Heart right ventricle (tissue), 16 donors: ENCODE data around the gene SPATA25. TPM values are rescaled to one million over a fixed set of nuclear protein-coding genes. Genes with fewer than 3 reads are reported as not detected.

ENCODE experiments used
- ATAC-seq, 8 donors: fragments of 200-7000 bp; cut with Tn5 transposase; one replicate each; pipeline ENCODE4 v1.9.1; 2020; ENCODE audit warnings: mild to moderate bottlenecking in 8 of 8, moderate library complexity in 8 of 8, moderate number of reproducible peaks in 1 of 8
- DNase-seq, 2 donors: peaks; one replicate each; pipeline ENCODE4 v3.0.0-alpha.2; 2020
- H3K27ac ChIP-seq, 10 donors: fragments of 200-600 bp; sonication (generic) in 2 of 10; one replicate each; pipeline versions ENCODE4 v1.5.0 to v1.8.0; 2020 to 2022; ENCODE audit warnings: mild to moderate bottlenecking in 3 of 10
- H3K27me3 ChIP-seq, 7 donors: fragments of 200-600 bp; one replicate each; pipeline ENCODE4 v1.8.0; 2021 to 2022; ENCODE audit warnings: mild to moderate bottlenecking in 2 of 7
- H3K36me3 ChIP-seq, 9 donors: fragments of 200-600 bp; sonication (generic) in 1 of 9; one replicate each; pipeline versions ENCODE4 v1.5.0 to v1.8.0; 2020 to 2022; ENCODE audit warnings: mild to moderate bottlenecking in 2 of 9
- H3K4me1 ChIP-seq, 9 donors: fragments of 200-600 bp; sonication (generic) in 1 of 9; one replicate each; pipeline versions ENCODE4 v1.5.0 to v1.8.0; 2020 to 2022; ENCODE audit warnings: mild to moderate bottlenecking in 4 of 9
- H3K4me3 ChIP-seq, 10 donors: fragments of 200-600 bp; sonication (generic) in 2 of 10; one replicate each; pipeline versions ENCODE4 v1.5.0 to v1.8.0; 2020 to 2022; ENCODE audit warnings: mild to moderate bottlenecking in 7 of 10, moderate library complexity in 2 of 10
- H3K9me3 ChIP-seq, 11 donors: fragments of 200-600 bp in 10 of 11; sonication (generic) in 2 of 11; one replicate each; pipeline versions ENCODE4 v1.5.0 to v1.8.0; 2013 to 2022; ENCODE audit warnings: mild to moderate bottlenecking in 2 of 11, control low read depth in 1 of 11, moderate library complexity in 1 of 11
- CTCF ChIP-seq, 9 donors: fragments of 200-600 bp; sonication (generic) in 2 of 9; IDR thresholded peaks; one replicate each; pipeline versions ENCODE4 v1.5.0 to v1.8.0; 2021 to 2022; ENCODE audit warnings: antibody characterized with exemption in 9 of 9, mild to moderate bottlenecking in 5 of 9, moderate library complexity in 1 of 9
- WGBS, 2 donors: extraction: QIAGEN DNeasy Blood & Tissue Kit; methylation state at CpG; one replicate each; pipeline ENCODE4 v1.1.7; 2013; ENCODE audit warnings: inconsistent platforms in 1 of 2; 5-methylcytosine and 5-hydroxymethylcytosine counted together
- intact Hi-C, 10 donors: fragments of 100-400 bp; cut with DNase I; formaldehyde crosslinking; loops; one replicate each; pipeline versions ENCODE4 v1.11.1 to v1.14.2; 2022
- polyA plus RNA-seq, 2 donors: library from polyadenylated mRNA; stranded (reverse); fragments of 200-250 nt; gene quantifications; one replicate each; pipeline ENCODE4 v1.2.3, GENCODE V29; 2013
- total RNA-seq, 10 donors: library from RNA; stranded (reverse); fragmentation: NEBNext Ultra II Directional in 3 of 10; extraction: Animal tissue kit (Norgen Biotek cat#: 25700) in 3 of 10; gene quantifications; one replicate each; pipeline versions ENCODE4 v1.2.1 to v1.2.4, GENCODE V29; 2021 to 2023
- donor health status: Arrhythmogenic right ventricular cardiomyopathy.
- donor health status: ischemic (EF 13 %, LVEDD 7.1; RV severe dilation, severe dysfunction).
- donor health status: healthy with polysubstance abuse.
- donor health status: DM: no; HTN: yes; CAD: no.
- donor health status: DM: no; HTN: no; CAD: no.
- donor health status: ischemic (EF 25% LVEDD 6.9; RV normal size, moderate dysfunction).
- donor health status: ischemic (EF 25% LVEDD 5.7; RV mildly dilated, moderate dysfunction).
- donor health status: healthy.
- donor health status: DM: yes; HTN: yes; CAD: no.
- donor health status: Ischemic cardiomyopathy.
- donor health status: ischemic (EF 35%, LVEDD 5.7; RV mildly dilated, moderate dysfunction).
- donor health status: nonischemic (EF 11% LVEDD 7.7; RV severe dilation, severe dysfunction).
- donor health status: DM: yes; HTN: yes; CAD: no.
- donor health status: PGD.
- donor health status: ischemic (EF 29% LVEDD 5.4; RV normal size, mild dysfunction).
- donor health status: nonischemic (EF 23%, LVEDD 6.1; RV moderate dilation, normal function).

Gene SPATA25
- total and polyA plus RNA-seq, 12 donors: 0.65 to 4.3 (median 2.0) TPM

DNA sequence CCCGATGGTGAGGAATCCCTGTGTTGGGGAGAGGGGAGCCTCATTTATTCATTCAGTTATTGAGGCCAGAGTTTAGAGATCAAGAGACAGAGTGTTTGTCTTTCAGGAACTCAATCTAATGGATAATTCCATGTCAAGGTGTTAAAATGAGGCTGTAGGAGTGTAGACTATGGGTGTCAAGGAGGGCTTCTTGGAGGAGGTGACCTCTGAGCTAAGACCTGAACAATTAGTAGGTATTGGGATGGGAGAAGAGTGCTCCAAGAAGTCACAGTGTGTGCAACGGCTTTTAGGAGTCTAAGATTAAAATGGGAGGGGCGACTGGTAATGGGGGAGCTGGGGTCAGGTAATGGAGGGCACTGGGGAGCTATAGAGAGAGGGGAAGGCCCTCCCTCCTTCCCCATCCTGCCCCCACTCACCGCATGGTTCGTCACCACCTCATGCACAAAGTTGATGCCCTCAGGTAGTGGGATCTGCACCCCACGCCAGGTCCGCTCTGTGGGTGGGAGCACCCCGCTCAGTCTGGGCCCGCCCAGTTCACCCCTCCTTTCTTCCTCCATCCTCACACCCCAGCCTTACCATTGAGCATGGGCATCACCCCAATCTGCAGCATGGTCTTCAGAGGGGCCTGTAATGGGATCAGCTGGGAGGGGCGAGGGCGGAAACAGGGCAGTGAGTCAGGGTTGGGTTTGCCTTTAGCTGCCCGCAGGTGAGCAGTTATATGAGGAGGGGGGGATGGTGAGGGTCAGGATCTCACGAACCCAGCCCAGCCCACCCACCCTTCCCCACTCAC, 11.8 kb upstream of the SPATA25 start:
- intact Hi-C loops: loop anchor here in 1 of 10 donors (10.0 kb wide), 1 partner anchor 66 kb away; no protein-coding TSS in a partner anchor
- no peak overlapping the region for H3K4me3 ChIP-seq
- H3K36me3 ChIP-seq: peaks cover 0 to 100% (median 56%) of the 10 kb centered on the region in 9 donors
- peak in 1 of 8 donors; percentile 6 for ATAC-seq
- no peak for DNase-seq
- H3K27me3 ChIP-seq: no peaks in the 10 kb centered on the region
- WGBS, 2 donors: 88 to 92% methylated on average over 13 of the region's 13 CpGs
- H3K27ac ChIP-seq: no peak overlapping the region
- no peaks in the 10 kb centered on the region for H3K4me1 ChIP-seq
- H3K9me3 ChIP-seq: no peaks in the 10 kb centered on the region
- no peak for TF ChIP-seq CTCF (IDR thresholded peaks at IDR 0.05)

GRCh38 chr20:45898285-45898684, 10.9 kb upstream of the SPATA25 start:
- peak in 1 of 8 donors; percentile 18 for ATAC-seq
- intact Hi-C loops: loop anchor here in 1 of 10 donors (10.0 kb wide), 1 partner anchor 67 kb away; no protein-coding TSS in a partner anchor
- Histone ChIP-seq H3K27me3 (no peaks in the 10 kb centered on the region), H3K27ac (no peak overlapping the region), H3K9me3 (no peaks in the 10 kb centered on the region), H3K4me3 (no peak overlapping the region), H3K4me1 (peaks cover 0 to 8% (median 0%) of the 10 kb centered on the region in 9 donors), H3K36me3 (peaks cover 0 to 100% (median 63%) of the 10 kb centered on the region in 9 donors)
- DNase-seq: no peak
- no peak for TF ChIP-seq CTCF (IDR thresholded peaks at IDR 0.05)
- 87 to 89% methylated on average over 12 of the region's 12 CpGs for WGBS, 2 donors

GRCh38 chr20:45897692-45898091, 10.3 kb upstream of the SPATA25 start:
- WGBS, 2 donors: 91 to 93% methylated on average over 7 of the region's 7 CpGs
- peaks cover 0 to 14% (median 3%) of the 10 kb centered on the region in 9 donors for H3K4me1 ChIP-seq
- H3K27ac ChIP-seq: no peak overlapping the region
- intact Hi-C loops: loop anchor here in 1 of 10 donors (10.0 kb wide), 1 partner anchor 67 kb away; no protein-coding TSS in a partner anchor
- DNase-seq (no peak), ATAC-seq (no peak)
- no peaks in the 10 kb centered on the region for H3K9me3 ChIP-seq
- no peaks in the 10 kb centered on the region for H3K27me3 ChIP-seq
- no peak overlapping the region for H3K4me3 ChIP-seq
- peaks cover 0 to 100% (median 68%) of the 10 kb centered on the region in 9 donors for H3K36me3 ChIP-seq
- no peak for TF ChIP-seq CTCF (IDR thresholded peaks at IDR 0.05)

DNA sequence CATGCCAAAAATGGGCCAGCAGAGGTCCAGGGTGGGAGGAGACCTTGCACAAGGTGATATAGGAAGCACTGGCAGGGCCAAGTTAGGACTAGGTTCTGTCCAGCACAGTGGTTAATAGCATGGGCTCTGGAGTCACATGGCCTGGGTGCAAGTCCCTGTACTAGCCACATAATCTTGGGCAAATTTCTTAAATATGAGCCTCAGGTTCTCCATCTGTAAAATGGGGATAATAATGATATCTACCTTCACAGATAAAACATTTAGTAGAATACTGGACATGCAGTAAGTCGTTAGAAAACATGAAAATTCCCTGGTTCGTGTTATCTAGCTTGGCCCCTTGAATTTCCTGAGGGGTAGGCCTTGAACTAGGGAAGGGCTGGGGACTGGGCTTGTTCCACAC, 9.9 kb upstream of the SPATA25 start:
- Histone ChIP-seq H3K4me1 (peaks cover 0 to 18% (median 7%) of the 10 kb centered on the region in 9 donors), H3K36me3 (peaks cover 0 to 99% (median 69%) of the 10 kb centered on the region in 9 donors), H3K27ac (no peak overlapping the region), H3K9me3 (no peaks in the 10 kb centered on the region), H3K4me3 (no peak overlapping the region), H3K27me3 (no peaks in the 10 kb centered on the region)
- ATAC-seq: no peak
- TF ChIP-seq CTCF (IDR thresholded peaks at IDR 0.05): no peak
- 75 to 84% methylated on average over 2 of the region's 2 CpGs for WGBS, 2 donors
- no peak for DNase-seq
- intact Hi-C loops: loop anchor here in 1 of 10 donors (10.0 kb wide), 1 partner anchor 68 kb away; no protein-coding TSS in a partner anchor
